A673 (cell line): ENCODE results near the gene MBOAT7. TPM values are rescaled to one million over a fixed set of nuclear protein-coding genes. Genes with fewer than 3 reads are reported as not detected.

Experiments used
- BruUV-seq: library from RNA; stranded (reverse); fragments of 400-500 nt; replicated peaks from 2 replicates; lab custom pipeline; 2021; lab: Mats Ljungman, UMichigan
- CTCF ChIA-PET: fragments of 300-600 bp; sonication (Branson Sonifier 250); formaldehyde crosslinking; loops from one replicate; lab custom pipeline; 2022; ENCODE audit warnings: antibody characterized with exemption; lab: Charles Lee
- POLR2A ChIA-PET: fragments of 300-600 bp; sonication (Branson Sonifier 250); formaldehyde crosslinking; loops from one replicate; lab custom pipeline; 2022; ENCODE audit warnings: antibody characterized with exemption; ENCODE audit not compliant: low non-redundant PET; lab: Charles Lee
- DNase-seq: peaks from one replicate; pipeline ENCODE4 v3.0.0-alpha.2; 2015; ENCODE audit warnings: low spot score
- H3K27ac ChIP-seq: fragments of 200-600 bp; sonication (generic); 2 replicates; pipeline ENCODE4 v1.5.1; 2016; ENCODE audit warnings: mixed run types, low read depth, mild to moderate bottlenecking, mixed read lengths, antibody characterized with exemption, low read length; ENCODE audit not compliant: poor library complexity, severe bottlenecking
- H3K27me3 ChIP-seq: fragments of 200-600 bp; sonication (generic); replicated peaks from 2 replicates; pipeline ENCODE4 v1.6.1; 2017; ENCODE audit warnings: mixed run types, low read depth, mild to moderate bottlenecking, mixed read lengths, antibody characterized with exemption, low read length; ENCODE audit not compliant: insufficient read depth, poor library complexity
- H3K36me3 ChIP-seq: fragments of 200-600 bp; sonication (generic); 2 replicates; pipeline ENCODE4 v1.6.1; 2016; ENCODE audit warnings: mixed run types, mild to moderate bottlenecking, mixed read lengths, antibody characterized with exemption, low read length; ENCODE audit not compliant: insufficient read depth, poor library complexity, severe bottlenecking
- H3K4me1 ChIP-seq: fragments of 200-600 bp; sonication (generic); 2 replicates; pipeline ENCODE4 v1.6.1; 2017; ENCODE audit warnings: mixed run types, mild to moderate bottlenecking, mixed read lengths, antibody characterized with exemption, low read length; ENCODE audit not compliant: insufficient read depth, poor library complexity, severe bottlenecking
- H3K4me3 ChIP-seq: fragments of 200-600 bp; sonication (generic); 2 replicates; pipeline ENCODE4 v1.5.1; 2016; ENCODE audit warnings: low read depth, mixed run types, mild to moderate bottlenecking, mixed read lengths, low read length; ENCODE audit not compliant: poor library complexity, severe bottlenecking
- H3K9me3 ChIP-seq: fragments of 200-600 bp; sonication (generic); 2 replicates; pipeline ENCODE4 v1.6.1; 2016; ENCODE audit warnings: mixed run types, low read depth, mild to moderate bottlenecking, mixed read lengths, antibody characterized with exemption, low read length; ENCODE audit not compliant: poor library complexity, severe bottlenecking
- CTCF ChIP-seq: fragments of 300-800, 200-600 bp; sonication (generic); conservative IDR thresholded peaks from 2 replicates; pipeline ENCODE4 v1.5.1; 2017; ENCODE audit warnings: low read depth, mild to moderate bottlenecking, antibody characterized with exemption, low read length, moderate library complexity, mixed read lengths
- EZH2 ChIP-seq: fragments of 200-600 bp; sonication (generic); IDR thresholded peaks from 2 replicates; pipeline ENCODE4 v1.6.1; 2017; ENCODE audit warnings: borderline replicate concordance, low read depth, mild to moderate bottlenecking, mixed read lengths, antibody characterized with exemption, low read length; ENCODE audit not compliant: poor library complexity, severe bottlenecking
- intact Hi-C: fragments of 100-400 bp; cut with micrococcal nuclease; formaldehyde crosslinking; loops from one replicate; pipeline ENCODE4 v1.10.0; 2022; ENCODE audit not compliant: unreplicated experiment
- total RNA-seq: library from RNA; stranded (reverse); gene quantifications from 2 replicates; pipeline ENCODE4 v1.2.3, GENCODE V29; 2021

Gene MBOAT7
- total RNA-seq, 1 experiment from 2014 or later = 107 TPM

GRCh38 chr19:54164369-54165068 is 24.9 kb downstream of the MBOAT7 start:
- H3K36me3 ChIP-seq = no peaks in the 10 kb centered on the region
- H3K4me3 ChIP-seq = no peak overlapping the region
- CTCF ChIA-PET = no interaction called here
- DNase-seq = peak; percentile 26
- POLR2A ChIA-PET = no interaction called here
- no peaks in the 10 kb centered on the region for H3K27me3 ChIP-seq
- intact Hi-C loops = no loop called here
- no peak overlapping the region for H3K27ac ChIP-seq
- peaks cover 2% of the 10 kb centered on the region for H3K4me1 ChIP-seq
- no TSS peak for BruUV-seq
- H3K9me3 ChIP-seq = no peaks in the 10 kb centered on the region
- TF ChIP-seq EZH2 = no peak
- TF ChIP-seq CTCF = no peak

- no peak overlapping the region for H3K27ac ChIP-seq
- H3K27me3 ChIP-seq = no peaks in the 10 kb centered on the region
- BruUV-seq = no TSS peak
- intact Hi-C loops = no loop called here
- ChIA-PET POLR2A (no interaction called here), CTCF (no interaction called here)
- H3K4me1 ChIP-seq = peaks cover 9% of the 10 kb centered on the region
- H3K4me3 ChIP-seq = no peak overlapping the region
- DNase-seq = no peak
- TF ChIP-seq CTCF (no peak), EZH2 (no peak)
- H3K9me3 ChIP-seq = no peaks in the 10 kb centered on the region
- peaks cover 2% of the 10 kb centered on the region for H3K36me3 ChIP-seq
Observed at GRCh38 chr19:54162884-54163283, 26.5 kb downstream of the MBOAT7 start.

GRCh38 chr19:54162241-54162805 is 27.1 kb downstream of the MBOAT7 start:
- Histone ChIP-seq H3K9me3 (no peaks in the 10 kb centered on the region), H3K36me3 (peaks cover 7% of the 10 kb centered on the region), H3K4me1 (peaks cover 9% of the 10 kb centered on the region), H3K27me3 (no peaks in the 10 kb centered on the region), H3K27ac (no peak overlapping the region), H3K4me3 (peak overlapping the region; percentile 43)
- BruUV-seq = no TSS peak
- TF ChIP-seq EZH2 = no peak
- TF ChIP-seq CTCF = no peak
- intact Hi-C loops = no loop called here
- POLR2A ChIA-PET = no interaction called here
- peak; percentile 85 for DNase-seq
- CTCF ChIA-PET = no interaction called here
